Common myeloid progenitor, CD34-positive (primary cell): ENCODE results near the gene ZNF813.
"Not testable (repeated sequence)": the region's sequence is repeated elsewhere in the genome, so short reads cannot be mapped to it uniquely, and the experiment has no call there.

Source experiments
- CTCF ChIA-PET: fragments of 350-600 bp; sonication (Branson Sonifier 250); formaldehyde crosslinking; loops from one replicate; lab custom pipeline; 2021; ENCODE audit warnings: antibody characterized with exemption; lab: Charles Lee
- POLR2A ChIA-PET: fragments of 350-600 bp; sonication (Branson Sonifier 250); formaldehyde crosslinking; loops from one replicate; lab custom pipeline; 2021; ENCODE audit warnings: antibody characterized with exemption; lab: Charles Lee
- DNase-seq, 3 donors: peaks; one replicate each; pipeline versions ENCODE4 v3.0.0 to v3.0.0-alpha.2; 2013
- H3K27ac ChIP-seq, 2 experiments: 1 replicate in 1 of 2; 2 replicates in 1 of 2; pipeline ENCODE4 v1.7.0; 2013; ENCODE audit warnings: inconsistent platforms in 2 of 2, low read length in 2 of 2, mild to moderate bottlenecking in 2 of 2, low read depth in 1 of 2, moderate library complexity in 1 of 2; ENCODE audit not compliant: severe bottlenecking in 2 of 2, insufficient read depth in 1 of 2, poor library complexity in 1 of 2
- H3K27me3 ChIP-seq, 5 experiments: replicated peaks in 2 of 5; 1 replicate in 3 of 5; 2 replicates in 2 of 5; pipeline versions ENCODE4 v1.6.1 to v1.7.0; 2013; ENCODE audit warnings: low read length in 4 of 5, mild to moderate bottlenecking in 2 of 5, moderate library complexity in 2 of 5, inconsistent platforms in 1 of 5; ENCODE audit not compliant: insufficient read depth in 5 of 5, control insufficient read depth in 4 of 5
- H3K36me3 ChIP-seq, 4 experiments: 1 replicate in 2 of 4; 2 replicates in 2 of 4; pipeline versions ENCODE4 v1.6.1 to v1.7.0; 2013; ENCODE audit warnings: low read length in 3 of 4, control low read depth in 1 of 4, mild to moderate bottlenecking in 1 of 4; ENCODE audit not compliant: control insufficient read depth in 4 of 4, insufficient read depth in 4 of 4
- H3K4me1 ChIP-seq, 4 experiments: 1 replicate in 3 of 4; 2 replicates in 1 of 4; pipeline versions ENCODE4 v1.6.1 to v1.7.1; 2013; ENCODE audit warnings: low read length in 3 of 4, mild to moderate bottlenecking in 3 of 4, control low read depth in 1 of 4, inconsistent platforms in 1 of 4, moderate library complexity in 1 of 4; ENCODE audit not compliant: control insufficient read depth in 4 of 4, insufficient read depth in 4 of 4; ENCODE audit errors: control extremely low read depth in 1 of 4
- H3K4me3 ChIP-seq, 7 experiments: 1 replicate in 4 of 7; 2 replicates in 3 of 7; pipeline versions ENCODE4 v1.5.1 to v1.7.0; 2013; ENCODE audit warnings: mild to moderate bottlenecking in 7 of 7, low read length in 6 of 7, moderate library complexity in 6 of 7, inconsistent platforms in 2 of 7, low read depth in 2 of 7, control low read depth in 1 of 7; ENCODE audit not compliant: insufficient read depth in 4 of 7, control insufficient read depth in 1 of 7; ENCODE audit errors: extremely low read depth in 1 of 7
- H3K9me3 ChIP-seq, 5 experiments: 1 replicate in 4 of 5; 2 replicates in 1 of 5; pipeline versions ENCODE4 v1.6.1 to v1.7.1; 2013; ENCODE audit warnings: low read length in 4 of 5, mild to moderate bottlenecking in 2 of 5, inconsistent platforms in 1 of 5, low read depth in 1 of 5, moderate library complexity in 1 of 5; ENCODE audit not compliant: control insufficient read depth in 4 of 5, insufficient read depth in 2 of 5; ENCODE audit errors: control extremely low read depth in 1 of 5
- WGBS: methylation state at CpG from one replicate; pipeline ENCODE4 v1.1.5; 2013; ENCODE audit not compliant: insufficient coverage; 5-methylcytosine and 5-hydroxymethylcytosine counted together

ZNF813 gene

DNA sequence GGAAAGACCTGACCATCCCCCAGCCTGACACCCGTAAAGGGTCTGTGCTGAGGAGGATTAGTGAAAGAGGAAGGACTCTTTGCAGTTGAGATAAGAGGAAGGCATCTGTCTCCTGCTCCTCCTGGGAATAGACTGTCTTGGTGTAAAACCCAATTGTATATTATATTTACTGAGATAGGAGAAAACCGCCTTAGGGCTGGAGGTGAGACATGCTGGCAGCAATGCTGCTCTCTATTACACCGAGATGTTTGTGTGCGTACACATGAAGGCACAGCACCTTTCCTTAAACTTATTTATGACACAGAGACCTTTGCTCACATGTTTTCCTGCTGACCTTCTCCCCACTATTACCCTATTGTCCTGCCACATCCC, 30.5 kb downstream of the ZNF813 start:
- H3K4me1 ChIP-seq, POLR2A ChIA-PET, H3K4me3 ChIP-seq, H3K27me3 ChIP-seq, DNase-seq, H3K36me3 ChIP-seq, CTCF ChIA-PET, H3K27ac ChIP-seq: not testable (repeated sequence)
- H3K9me3 ChIP-seq: peaks cover 0 to 17% (median 6%) of the 10 kb centered on the region in 5 experiments
- WGBS: 58% methylated on average over 2 of the region's 4 CpGs

DNA sequence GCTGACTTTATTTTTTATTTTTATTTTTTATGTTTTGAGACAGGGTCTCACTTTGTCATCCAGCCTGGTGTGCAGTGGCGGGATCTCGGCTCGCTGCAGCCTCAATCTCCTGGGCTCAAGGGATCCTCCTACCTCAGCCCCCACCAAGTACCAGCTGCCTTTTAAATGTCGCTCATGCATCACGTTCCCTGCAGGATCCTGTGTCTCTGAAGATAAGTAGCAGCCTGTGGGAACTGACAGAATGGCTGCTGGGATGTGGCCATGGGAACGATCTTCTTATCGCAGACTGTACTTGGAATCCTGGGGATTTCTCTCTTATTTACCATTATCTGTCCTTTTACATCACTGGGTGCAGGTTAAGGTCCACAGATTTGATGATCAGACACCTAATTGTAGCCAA, 35.6 kb downstream of the ZNF813 start:
- H3K27me3 ChIP-seq, H3K27ac ChIP-seq, H3K9me3 ChIP-seq, H3K4me3 ChIP-seq, DNase-seq, POLR2A ChIA-PET, CTCF ChIA-PET, H3K4me1 ChIP-seq, H3K36me3 ChIP-seq: not testable (repeated sequence)
- WGBS: 56% methylated on average over 5 of the region's 7 CpGs

DNA sequence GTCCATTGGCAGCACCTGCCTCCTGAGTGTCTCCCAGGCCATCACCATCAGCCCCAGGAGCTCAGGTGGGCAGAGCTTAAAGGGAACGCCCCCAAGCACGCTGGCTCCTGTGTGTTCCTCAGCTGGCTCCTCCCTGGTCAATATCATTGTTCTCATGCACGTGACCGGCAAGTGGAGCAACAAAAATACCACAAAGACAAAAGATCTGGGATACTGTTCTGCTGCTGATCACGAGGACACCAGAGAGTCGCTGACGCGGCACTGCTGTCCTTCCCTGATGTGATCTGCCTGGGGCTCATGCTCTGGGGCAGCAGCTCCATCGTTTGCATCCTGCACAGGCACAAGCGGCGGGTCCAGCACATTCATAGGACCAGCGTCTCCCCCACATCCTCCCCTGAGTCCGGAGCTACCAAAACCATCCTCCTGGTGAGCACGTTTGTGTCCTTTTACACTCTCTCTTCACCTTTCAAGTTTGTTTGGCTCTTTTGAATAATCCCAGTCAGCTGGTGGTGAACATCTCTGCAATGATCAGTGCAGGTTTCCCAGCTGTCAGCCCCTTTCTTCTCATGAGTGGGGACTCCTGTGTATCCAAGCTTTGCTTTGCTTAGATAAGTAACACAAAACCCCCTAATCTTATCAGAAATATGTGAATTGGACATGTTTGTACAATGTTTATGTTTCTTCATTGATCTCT, 36.3 kb downstream of the ZNF813 start:
- CTCF ChIA-PET, H3K27ac ChIP-seq, H3K4me1 ChIP-seq, H3K36me3 ChIP-seq, H3K9me3 ChIP-seq, H3K27me3 ChIP-seq, POLR2A ChIA-PET: not testable (repeated sequence)
- peak overlapping the region in 2 of 7 experiments; percentile 11 to 52 for H3K4me3 ChIP-seq
- peak in 1 of 3 donors; percentile 26 for DNase-seq
- no CpG with 5 or more reads among the region's 14 CpGs for WGBS

DNA sequence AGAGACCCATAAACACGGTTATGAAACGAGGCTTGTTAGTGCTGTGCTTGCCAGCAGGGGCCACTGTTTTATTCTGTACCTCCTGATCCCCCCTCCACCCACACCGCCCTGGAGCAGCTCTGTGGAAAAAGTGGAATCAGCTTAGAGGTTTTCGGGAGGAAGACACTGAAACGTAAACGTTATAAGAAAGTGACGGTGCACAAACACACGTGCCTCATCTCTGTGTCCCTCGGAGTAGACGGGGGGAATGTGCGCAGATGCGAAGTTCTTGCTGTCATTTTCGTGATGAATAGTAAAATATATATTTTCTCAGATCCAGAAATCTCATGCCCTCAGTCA, 36.8 kb downstream of the ZNF813 start:
- POLR2A ChIA-PET, CTCF ChIA-PET, H3K27me3 ChIP-seq, H3K4me1 ChIP-seq, H3K36me3 ChIP-seq, H3K27ac ChIP-seq, H3K9me3 ChIP-seq: not testable (repeated sequence)
- 0% methylated on average over 4 of the region's 13 CpGs for WGBS
- H3K4me3 ChIP-seq: peak overlapping the region in 1 of 7 experiments; percentile 45
- peak in 1 of 3 donors; percentile 33 for DNase-seq

DNA sequence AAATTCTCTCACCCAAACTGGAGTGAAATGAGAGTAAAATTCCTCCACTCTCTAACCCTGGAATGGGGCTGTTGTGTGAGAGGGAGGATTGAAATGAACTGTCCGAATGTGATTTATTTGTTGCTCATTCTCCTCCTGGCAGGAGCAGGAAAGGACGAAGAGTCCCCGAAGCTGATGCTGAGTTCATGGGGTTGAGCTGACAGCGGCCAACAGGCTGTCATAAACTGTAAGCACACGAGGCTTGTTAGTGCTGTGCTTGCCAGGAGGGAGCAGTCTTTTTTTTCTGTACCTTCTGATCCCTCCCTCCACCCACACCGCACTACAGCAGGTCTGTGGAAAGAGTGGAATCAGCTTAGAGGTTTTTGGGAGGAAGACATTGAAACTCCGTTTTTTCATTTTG, 37.4 kb downstream of the ZNF813 start:
- Histone ChIP-seq H3K36me3 (no peaks in the 10 kb centered on the region), H3K4me1 (peaks cover 0 to 3% (median 0%) of the 10 kb centered on the region in 4 experiments), H3K27ac (no peak overlapping the region), H3K9me3 (no peaks in the 10 kb centered on the region), H3K4me3 (no peak overlapping the region), H3K27me3 (peaks cover 0 to 4% (median 2%) of the 10 kb centered on the region in 5 experiments)
- ChIA-PET POLR2A (no interaction called here), CTCF (no interaction called here)
- WGBS: 58% methylated on average over 4 of the region's 7 CpGs
- DNase-seq: no peak

DNA sequence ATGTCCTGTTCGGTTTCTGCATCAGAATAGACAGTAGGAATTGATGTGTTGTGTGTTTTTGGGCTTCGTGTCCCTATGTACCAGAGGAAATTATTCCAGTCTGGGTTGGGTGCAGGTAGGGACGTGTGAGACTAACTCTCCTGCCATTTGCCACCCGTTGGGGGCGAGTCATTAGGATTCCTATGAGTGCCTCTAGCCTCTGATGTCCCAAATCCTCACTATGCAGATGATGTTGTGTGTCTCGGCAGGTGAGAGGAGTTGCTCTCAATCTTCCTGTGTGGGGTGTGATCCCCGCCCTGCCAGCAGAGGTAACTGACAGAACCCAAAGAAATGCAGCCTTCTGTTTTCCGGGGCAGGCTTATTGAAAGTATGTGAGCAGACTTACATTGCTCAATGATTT, 39.2 kb downstream of the ZNF813 start:
- peaks cover 0 to 3% (median 0%) of the 10 kb centered on the region in 4 experiments for H3K4me1 ChIP-seq
- POLR2A ChIA-PET: no interaction called here
- no peak overlapping the region for H3K27ac ChIP-seq
- H3K36me3 ChIP-seq: no peaks in the 10 kb centered on the region
- H3K9me3 ChIP-seq: no peaks in the 10 kb centered on the region
- DNase-seq: no peak
- no peak overlapping the region for H3K4me3 ChIP-seq
- CTCF ChIA-PET: interaction anchor here (1.8 kb wide), 1 partner anchor 82 kb away, joined by 5 read pairs; no protein-coding TSS in a partner anchor
- H3K27me3 ChIP-seq: peaks cover 0 to 4% (median 2%) of the 10 kb centered on the region in 5 experiments
- 93% methylated on average over 5 of the region's 8 CpGs for WGBS

DNA sequence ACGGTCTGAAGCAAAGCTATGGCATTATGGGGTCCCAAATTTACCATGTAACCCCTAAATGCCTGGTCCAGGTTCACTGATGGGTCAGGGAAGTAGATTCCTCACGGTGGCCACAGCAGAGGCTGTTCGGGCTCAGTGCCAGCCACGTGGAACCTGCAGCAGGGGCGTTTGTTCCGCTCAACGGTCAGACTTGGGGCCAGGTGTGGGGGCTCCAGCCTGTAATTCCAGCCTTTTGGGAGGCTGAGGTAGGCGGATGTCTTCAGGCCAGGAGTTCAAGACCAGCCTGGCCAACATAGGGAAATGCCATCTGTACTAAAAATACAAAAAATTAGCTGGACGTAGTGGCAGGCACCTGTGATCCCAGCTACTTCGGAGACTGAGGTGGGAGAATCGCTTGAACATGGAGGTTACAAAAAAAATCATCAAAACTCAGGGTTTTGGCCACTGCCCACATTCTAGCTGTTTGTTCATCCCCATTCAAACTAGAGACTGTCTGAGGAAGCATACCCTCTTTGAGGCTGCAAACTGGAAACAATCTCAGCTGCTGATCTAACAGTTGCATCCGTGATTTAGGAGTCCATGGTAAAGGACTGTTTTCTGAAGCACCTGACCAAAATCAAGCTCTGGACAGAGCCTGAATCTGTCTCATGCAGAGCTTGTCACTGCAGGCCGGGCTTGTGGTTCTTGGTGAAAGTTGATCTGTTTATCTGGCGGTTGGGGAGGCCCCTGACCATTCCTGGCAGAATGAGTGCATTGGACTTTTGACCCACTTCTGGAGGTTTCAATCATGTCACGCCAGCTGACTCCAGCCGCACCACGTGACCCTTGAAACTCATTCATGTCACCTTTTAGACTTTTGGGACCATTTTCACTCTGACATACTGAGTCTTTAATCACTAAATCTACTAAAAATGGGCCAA, 40.2 kb downstream of the ZNF813 start:
- DNase-seq: no peak
- H3K4me3 ChIP-seq: no peak overlapping the region
- WGBS: 91% methylated on average over 15 of the region's 17 CpGs
- POLR2A ChIA-PET: no interaction called here
- peaks cover 0 to 4% (median 2%) of the 10 kb centered on the region in 5 experiments for H3K27me3 ChIP-seq
- H3K4me1 ChIP-seq: peaks cover 0 to 3% (median 0%) of the 10 kb centered on the region in 4 experiments
- CTCF ChIA-PET: interaction anchor here (1.8 kb wide), 1 partner anchor 83 kb away, joined by 5 read pairs; no protein-coding TSS in a partner anchor
- H3K9me3 ChIP-seq: no peaks in the 10 kb centered on the region
- no peak overlapping the region for H3K27ac ChIP-seq
- no peaks in the 10 kb centered on the region for H3K36me3 ChIP-seq
